MCF 10A (cell line): ENCODE measurements around the gene RPL38. TPM values are rescaled to one million over a fixed set of nuclear protein-coding genes. Genes with fewer than 3 reads are reported as not detected.

Experiments
- BruUV-seq: library from RNA; stranded (reverse); fragments of 400-500 nt; replicated peaks from 2 replicates; lab custom pipeline; 2021; lab: Mats Ljungman, UMichigan
- CTCF ChIA-PET: fragments of 300-600 bp; sonication (Branson Sonifier 250); formaldehyde crosslinking; extraction: SDS; loops from one replicate; lab custom pipeline; 2021; ENCODE audit warnings: antibody characterized with exemption, inconsistent platforms; lab: Yijun Ruan, JAX
- POLR2A ChIA-PET: fragments of 300-600, 350-650 bp; sonication (Branson Sonifier 250); formaldehyde crosslinking; extraction: SDS; loops from one replicate; lab custom pipeline; 2020; ENCODE audit warnings: antibody characterized with exemption, inconsistent platforms; lab: Yijun Ruan, JAX
- DNase-seq: peaks from one replicate; pipeline ENCODE4 v3.0.0-alpha.2; 2018; ENCODE audit not compliant: unreplicated experiment
- H3K27ac Mint-ChIP-seq: one replicate; pipeline ENCODE4 v1.8.0; 2022; ENCODE audit warnings: mild to moderate bottlenecking, low read depth, mixed read lengths; ENCODE audit not compliant: unreplicated experiment
- H3K27me3 Mint-ChIP-seq: one replicate; pipeline ENCODE4 v1.8.0; 2022; ENCODE audit warnings: mixed read lengths; ENCODE audit not compliant: insufficient read depth, unreplicated experiment
- H3K36me3 Mint-ChIP-seq: one replicate; pipeline ENCODE4 v1.8.0; 2022; ENCODE audit warnings: mild to moderate bottlenecking, moderate library complexity, mixed read lengths; ENCODE audit not compliant: insufficient read depth, unreplicated experiment
- H3K4me1 Mint-ChIP-seq: one replicate; pipeline ENCODE4 v1.8.0; 2022; ENCODE audit warnings: mixed read lengths; ENCODE audit not compliant: insufficient read depth, unreplicated experiment
- H3K4me3 Mint-ChIP-seq: one replicate; pipeline ENCODE4 v1.8.0; 2022; ENCODE audit warnings: mild to moderate bottlenecking, moderate library complexity, mixed read lengths; ENCODE audit not compliant: unreplicated experiment
- H3K9me3 Mint-ChIP-seq: one replicate; pipeline ENCODE4 v1.8.0; 2022; ENCODE audit warnings: mixed read lengths; ENCODE audit not compliant: unreplicated experiment
- CTCF ChIP-seq: fragments of 200-600 bp; IDR thresholded peaks from one replicate; pipeline ENCODE4 v1.8.0; 2022; ENCODE audit warnings: antibody characterized with exemption, mild to moderate bottlenecking; ENCODE audit not compliant: unreplicated experiment
- intact Hi-C: fragments of 100-400 bp; cut with micrococcal nuclease; formaldehyde crosslinking; loops from 2 replicates; pipeline ENCODE4 v1.14.1; 2022
- total RNA-seq: library from RNA; stranded (reverse); gene quantifications from 2 replicates; pipeline ENCODE4 v1.2.3, GENCODE V29; 2022

Gene RPL38
- total RNA-seq, 1 experiment from 2014 or later = 1,197 TPM

GRCh38 chr17:74245871-74246270 is 42.4 kb downstream of the RPL38 start:
- H3K4me1 Mint-ChIP-seq = no peaks in the 10 kb centered on the region
- BruUV-seq = no TSS peak
- no peaks in the 10 kb centered on the region for H3K36me3 Mint-ChIP-seq
- ChIA-PET CTCF (no interaction called here), POLR2A (no interaction called here)
- H3K9me3 Mint-ChIP-seq = no peaks in the 10 kb centered on the region
- H3K27me3 Mint-ChIP-seq = peaks cover 20% of the 10 kb centered on the region
- DNase-seq = no peak
- no peak for TF ChIP-seq CTCF
- no peak overlapping the region for H3K27ac Mint-ChIP-seq
- no peak overlapping the region for H3K4me3 Mint-ChIP-seq
- intact Hi-C loops = no loop called here

GRCh38 chr17:74249590-74250270 is 46.3 kb downstream of the RPL38 start:
- DNase-seq = no peak
- CTCF ChIA-PET = interaction anchor here (0.6 to 0.7 kb wide), 2 partner anchors 11 to 559 kb away, joined by 4 read pairs; no protein-coding TSS in a partner anchor

GRCh38 chr17:74250324-74250995 is 47.0 kb downstream of the RPL38 start:
- POLR2A ChIA-PET = no interaction called here

More at GRCh38 chr17:74249590-74250270, 46.3 kb downstream of the RPL38 start:
- Mint-ChIP-seq H3K36me3 (no peaks in the 10 kb centered on the region), H3K4me3 (no peak overlapping the region), H3K27me3 (peaks cover 37% of the 10 kb centered on the region), H3K27ac (no peak overlapping the region), H3K9me3 (no peaks in the 10 kb centered on the region), H3K4me1 (no peaks in the 10 kb centered on the region)
- BruUV-seq = no TSS peak
- intact Hi-C loops = no loop called here
- POLR2A ChIA-PET = no interaction called here
- no peak for TF ChIP-seq CTCF

More at GRCh38 chr17:74250324-74250995, 47.0 kb downstream of the RPL38 start:
- DNase-seq = no peak
- BruUV-seq = no TSS peak
- CTCF ChIA-PET = interaction anchor here (0.6 kb wide), 1 partner anchor 558 kb away, joined by 4 read pairs; no protein-coding TSS in a partner anchor
- H3K4me3 Mint-ChIP-seq = no peak overlapping the region
- no peaks in the 10 kb centered on the region for H3K4me1 Mint-ChIP-seq
- intact Hi-C loops = no loop called here
- TF ChIP-seq CTCF = no peak
- no peaks in the 10 kb centered on the region for H3K9me3 Mint-ChIP-seq
- H3K36me3 Mint-ChIP-seq = no peaks in the 10 kb centered on the region
- H3K27ac Mint-ChIP-seq = no peak overlapping the region
- H3K27me3 Mint-ChIP-seq = peaks cover 37% of the 10 kb centered on the region
